GM06990 (cell line): ENCODE measurements around the gene NFAT5.
A peak's percentile ranks its signal among the peaks of the same experiment; 100 is the strongest.

Experiments used
- DNase-seq: peaks from one replicate; pipeline ENCODE4 v3.0.0-alpha.2; 2011; ENCODE audit not compliant: insufficient read length; ENCODE audit errors: extremely low read depth
- H3K27me3 ChIP-seq: replicated peaks from 2 replicates; pipeline ENCODE4 v1.6.0; 2011; ENCODE audit warnings: low read length; ENCODE audit not compliant: control insufficient read depth, insufficient read depth
- H3K36me3 ChIP-seq: 2 replicates; pipeline ENCODE4 v1.5.1; 2011; ENCODE audit warnings: low read length; ENCODE audit not compliant: control insufficient read depth, insufficient read depth
- H3K4me3 ChIP-seq: replicated peaks from 2 replicates; pipeline ENCODE4 v1.5.1; 2011; ENCODE audit warnings: low read depth, mild to moderate bottlenecking, control low read depth, low read length
- CTCF ChIP-seq: IDR thresholded peaks from 2 replicates; pipeline ENCODE4 v1.5.1; 2011; ENCODE audit warnings: low read length, control low read depth, mild to moderate bottlenecking, inconsistent platforms; ENCODE audit not compliant: insufficient read depth, poor library complexity, severe bottlenecking

NFAT5 gene

GRCh38 chr16:69706256-69706974 lies 140.6 kb downstream of the NFAT5 start:
- no peak overlapping the region for H3K4me3 ChIP-seq
- peaks cover 3% of the 10 kb centered on the region for H3K36me3 ChIP-seq
- TF ChIP-seq CTCF = no peak
- no peaks in the 10 kb centered on the region for H3K27me3 ChIP-seq
- no peak for DNase-seq

GRCh38 chr16:69706975-69707340 lies 141.2 kb downstream of the NFAT5 start:
- Histone ChIP-seq H3K27me3 (no peaks in the 10 kb centered on the region), H3K36me3 (peaks cover 1% of the 10 kb centered on the region), H3K4me3 (no peak overlapping the region)
- TF ChIP-seq CTCF = no peak
- DNase-seq = no peak

GRCh38 chr16:69707920-69708683 lies 142.3 kb downstream of the NFAT5 start:
- peaks cover 6% of the 10 kb centered on the region for H3K36me3 ChIP-seq

GRCh38 chr16:69709456-69710084 lies 143.8 kb downstream of the NFAT5 start:
- TF ChIP-seq CTCF = peak; percentile 54
- Histone ChIP-seq H3K27me3 (no peaks in the 10 kb centered on the region), H3K4me3 (no peak overlapping the region), H3K36me3 (peaks cover 6% of the 10 kb centered on the region)
- DNase-seq = no peak

More at GRCh38 chr16:69707920-69708683, 142.3 kb downstream of the NFAT5 start:
- no peaks in the 10 kb centered on the region for H3K27me3 ChIP-seq
- no peak for DNase-seq
- H3K4me3 ChIP-seq = no peak overlapping the region
- no peak for TF ChIP-seq CTCF

GRCh38 chr16:69711115-69711740 lies 145.5 kb downstream of the NFAT5 start:
- no peak for TF ChIP-seq CTCF
- no peak for DNase-seq
- Histone ChIP-seq H3K4me3 (no peak overlapping the region), H3K36me3 (peaks cover 9% of the 10 kb centered on the region), H3K27me3 (no peaks in the 10 kb centered on the region)
